ENCODE results near the gene BABAM2. TPM values are rescaled to one million over a fixed set of nuclear protein-coding genes. Genes with fewer than 3 reads are reported as not detected.
"Not testable (repeated sequence)": the region's sequence is repeated elsewhere in the genome, so short reads cannot be mapped to it uniquely, and the experiment has no call there.

BABAM2 gene
- total RNA-seq, 1 donor from 2014 or later = 28.5 TPM

GRCh38 chr2:27878825-27879224 lies 11.7 kb upstream of the BABAM2 start:
- no peaks in the 10 kb centered on the region for H3K36me3 ChIP-seq (ENCODE audit: insufficient read depth, low read length)
- Mint-ChIP-seq H3K27ac (ENCODE audit: unreplicated experiment) (no peak overlapping the region), H3K9me3 (ENCODE audit: unreplicated experiment) (peaks cover 27% of the 10 kb centered on the region), H3K27me3 (ENCODE audit: low read depth, unreplicated experiment) (no peaks in the 10 kb centered on the region), H3K4me3 (ENCODE audit: unreplicated experiment) (no peak overlapping the region), H3K4me1 (ENCODE audit: low read depth, unreplicated experiment) (peaks cover 5% of the 10 kb centered on the region), H3K36me3 (ENCODE audit: low read depth, unreplicated experiment) (no peaks in the 10 kb centered on the region)
- TF ChIP-seq CTCF (IDR thresholded peaks at IDR 0.05; ENCODE audit: insufficient read depth, low read depth, low read length) (no peak), EZH2 (IDR thresholded peaks at IDR 0.05; ENCODE audit: insufficient read depth, low read length) (no peak)
- H3K27ac ChIP-seq (ENCODE audit: low read depth, low read length) = no peak overlapping the region
- FAIRE-seq = no peak
- no peak overlapping the region for H3K4me3 ChIP-seq (ENCODE audit: insufficient read depth, low read depth, low read length)
- no peaks in the 10 kb centered on the region for H3K27me3 ChIP-seq (ENCODE audit: insufficient read depth, low read length)
- no peak overlapping the region for H3K4me2 ChIP-seq (ENCODE audit: low read length)
- DNase-seq (ENCODE audit: low read depth) = no peak
- no peaks in the 10 kb centered on the region for H3K4me1 ChIP-seq (ENCODE audit: insufficient read depth, low read length)
- no peak overlapping the region for H2AFZ ChIP-seq (ENCODE audit: low read depth, low read length)
- H3K9ac ChIP-seq (ENCODE audit: low read length) = no peak overlapping the region
- no peaks in the 10 kb centered on the region for H3K79me2 ChIP-seq (ENCODE audit: insufficient read depth, low read length)
- no peaks in the 10 kb centered on the region for H3K9me3 ChIP-seq (ENCODE audit: insufficient read depth, low read depth, low read length)
- H4K20me1 ChIP-seq (ENCODE audit: insufficient read depth, low read length) = no peaks in the 10 kb centered on the region

GRCh38 chr2:27881815-27882583 lies 8.5 kb upstream of the BABAM2 start:
- FAIRE-seq (peak; percentile 13), DNase-seq (ENCODE audit: low read depth) (peak; percentile 56)
- not testable (repeated sequence) for H3K27ac Mint-ChIP-seq (ENCODE audit: unreplicated experiment); H3K27me3 Mint-ChIP-seq (ENCODE audit: low read depth, unreplicated experiment); H3K36me3 ChIP-seq (ENCODE audit: insufficient read depth, low read length); H3K9ac ChIP-seq (ENCODE audit: low read length); H3K79me2 ChIP-seq (ENCODE audit: insufficient read depth, low read length); H3K4me3 ChIP-seq (ENCODE audit: insufficient read depth, low read depth, low read length); H3K27me3 ChIP-seq (ENCODE audit: insufficient read depth, low read length); H3K4me1 ChIP-seq (ENCODE audit: insufficient read depth, low read length); H3K4me3 Mint-ChIP-seq (ENCODE audit: unreplicated experiment); H3K9me3 ChIP-seq (ENCODE audit: insufficient read depth, low read depth, low read length); H3K27ac ChIP-seq (ENCODE audit: low read depth, low read length); H3K4me2 ChIP-seq (ENCODE audit: low read length); H3K36me3 Mint-ChIP-seq (ENCODE audit: low read depth, unreplicated experiment); H4K20me1 ChIP-seq (ENCODE audit: insufficient read depth, low read length); H2AFZ ChIP-seq (ENCODE audit: low read depth, low read length)
- Mint-ChIP-seq H3K4me1 (ENCODE audit: low read depth, unreplicated experiment) (peaks cover 16% of the 10 kb centered on the region), H3K9me3 (ENCODE audit: unreplicated experiment) (peaks cover 21% of the 10 kb centered on the region)

- FAIRE-seq; H3K27me3 Mint-ChIP-seq (ENCODE audit: low read depth, unreplicated experiment); H3K4me2 ChIP-seq (ENCODE audit: low read length); H2AFZ ChIP-seq (ENCODE audit: low read depth, low read length); H3K9me3 ChIP-seq (ENCODE audit: insufficient read depth, low read depth, low read length); H3K36me3 Mint-ChIP-seq (ENCODE audit: low read depth, unreplicated experiment); H3K9ac ChIP-seq (ENCODE audit: low read length); H3K4me3 Mint-ChIP-seq (ENCODE audit: unreplicated experiment); H3K27me3 ChIP-seq (ENCODE audit: insufficient read depth, low read length); H3K27ac ChIP-seq (ENCODE audit: low read depth, low read length); H3K36me3 ChIP-seq (ENCODE audit: insufficient read depth, low read length); DNase-seq (ENCODE audit: low read depth); H3K4me1 ChIP-seq (ENCODE audit: insufficient read depth, low read length); H3K4me3 ChIP-seq (ENCODE audit: insufficient read depth, low read depth, low read length); H3K79me2 ChIP-seq (ENCODE audit: insufficient read depth, low read length); H4K20me1 ChIP-seq (ENCODE audit: insufficient read depth, low read length): not testable (repeated sequence)
- Mint-ChIP-seq H3K27ac (ENCODE audit: unreplicated experiment) (peak overlapping the region; percentile 3), H3K9me3 (ENCODE audit: unreplicated experiment) (peaks cover 21% of the 10 kb centered on the region), H3K4me1 (ENCODE audit: low read depth, unreplicated experiment) (peaks cover 17% of the 10 kb centered on the region)
These were observed 8.0 kb upstream of the BABAM2 start for GRCh38 chr2:27882584-27882922.
